Right atrium auricular region (tissue), 2 donors: ENCODE data around the gene PHACTR1. TPM values are rescaled to one million over a fixed set of nuclear protein-coding genes. Genes with fewer than 3 reads are reported as not detected.

Experiments
- DNase-seq: peaks from one replicate; pipeline ENCODE4 v3.0.0-alpha.2; 2019; ENCODE audit warnings: low spot score
- H3K27ac ChIP-seq, 2 donors: fragments of 200-600 bp; sonication (generic); 1 replicate in 1 of 2; 2 replicates in 1 of 2; pipeline ENCODE4 v1.5.1; 2016 to 2019
- H3K27me3 ChIP-seq, 2 donors: fragments of 200-600 bp; sonication (generic); one replicate each; pipeline versions ENCODE4 v1.5.1 to v1.6.0; 2017 to 2019
- H3K36me3 ChIP-seq: fragments of 200-600 bp; sonication (generic); one replicate; pipeline ENCODE4 v1.5.1; 2016
- H3K4me1 ChIP-seq, 2 donors: fragments of 200-600 bp; sonication (generic); one replicate each; pipeline versions ENCODE4 v1.5.1 to v1.6.0; 2017 to 2019
- H3K4me3 ChIP-seq, 2 donors: fragments of 200-600 bp; sonication (generic); 1 replicate in 1 of 2; 2 replicates in 1 of 2; pipeline ENCODE4 v1.5.1; 2017 to 2019; ENCODE audit warnings: mild to moderate bottlenecking in 1 of 2, moderate library complexity in 1 of 2
- H3K9me3 ChIP-seq, 2 donors: fragments of 200-600 bp; sonication (generic); one replicate each; pipeline ENCODE4 v1.5.1; 2019
- total RNA-seq, 2 donors: library from RNA; depleted of rRNA; stranded (reverse); fragments of >200 nt; gene quantifications; one replicate each; pipeline ENCODE4 v1.1.0, GENCODE V29; 2016
- TF ChIP-seq, protein P1 (sequence below), 2 donors: fragments of 200-600 bp; sonication (generic); IDR thresholded peaks; one replicate each; pipeline ENCODE4 v1.5.1; 2019; ENCODE audit warnings: antibody characterized with exemption in 2 of 2

The PHACTR1 gene
- total RNA-seq, 2 donors from 2014 or later = 19.1 to 46.0 TPM

GRCh38 chr6:13033145-13033544, 316.6 kb downstream of the PHACTR1 start:
- Histone ChIP-seq H3K27ac (no peak overlapping the region), H3K9me3 (no peaks in the 10 kb centered on the region), H3K27me3 (no peaks in the 10 kb centered on the region), H3K4me3 (no peak overlapping the region), H3K4me1 (peaks cover 0 to 9% of the 10 kb centered on the region in 2 donors), H3K36me3 (no peaks in the 10 kb centered on the region)
- TF ChIP-seq, protein P1, sequence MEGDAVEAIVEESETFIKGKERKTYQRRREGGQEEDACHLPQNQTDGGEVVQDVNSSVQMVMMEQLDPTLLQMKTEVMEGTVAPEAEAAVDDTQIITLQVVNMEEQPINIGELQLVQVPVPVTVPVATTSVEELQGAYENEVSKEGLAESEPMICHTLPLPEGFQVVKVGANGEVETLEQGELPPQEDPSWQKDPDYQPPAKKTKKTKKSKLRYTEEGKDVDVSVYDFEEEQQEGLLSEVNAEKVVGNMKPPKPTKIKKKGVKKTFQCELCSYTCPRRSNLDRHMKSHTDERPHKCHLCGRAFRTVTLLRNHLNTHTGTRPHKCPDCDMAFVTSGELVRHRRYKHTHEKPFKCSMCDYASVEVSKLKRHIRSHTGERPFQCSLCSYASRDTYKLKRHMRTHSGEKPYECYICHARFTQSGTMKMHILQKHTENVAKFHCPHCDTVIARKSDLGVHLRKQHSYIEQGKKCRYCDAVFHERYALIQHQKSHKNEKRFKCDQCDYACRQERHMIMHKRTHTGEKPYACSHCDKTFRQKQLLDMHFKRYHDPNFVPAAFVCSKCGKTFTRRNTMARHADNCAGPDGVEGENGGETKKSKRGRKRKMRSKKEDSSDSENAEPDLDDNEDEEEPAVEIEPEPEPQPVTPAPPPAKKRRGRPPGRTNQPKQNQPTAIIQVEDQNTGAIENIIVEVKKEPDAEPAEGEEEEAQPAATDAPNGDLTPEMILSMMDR (IDR thresholded peaks at IDR 0.05) = no peak
- no peak for DNase-seq

DNA sequence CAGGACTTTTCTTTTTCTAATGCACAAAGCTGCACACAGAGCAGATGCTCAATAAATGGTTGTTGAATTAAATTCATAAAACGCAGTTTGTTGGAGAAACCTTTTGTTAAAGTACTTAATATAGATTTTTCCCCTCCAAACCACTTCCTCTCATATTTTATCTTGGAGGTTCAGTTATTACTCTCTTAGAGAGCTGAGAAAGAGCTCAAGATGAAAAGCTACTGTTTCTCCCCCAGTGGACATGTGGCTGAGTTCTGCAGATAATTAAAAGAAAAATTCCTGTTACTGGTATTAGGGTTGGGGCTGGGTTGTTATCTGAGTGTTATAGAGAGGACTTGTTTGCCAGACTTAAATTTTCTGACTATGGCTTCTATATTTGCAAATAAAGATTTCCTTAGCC, 317.7 kb downstream of the PHACTR1 start:
- Histone ChIP-seq H3K4me3 (no peak overlapping the region), H3K4me1 (peaks cover 0 to 21% of the 10 kb centered on the region in 2 donors)
- DNase-seq = no peak

GRCh38 chr6:13035606-13036005, 319.0 kb downstream of the PHACTR1 start:
- TF ChIP-seq, protein P1 (IDR thresholded peaks at IDR 0.05) = no peak
- peaks cover 0 to 23% of the 10 kb centered on the region in 2 donors for H3K4me1 ChIP-seq
- H3K9me3 ChIP-seq = no peaks in the 10 kb centered on the region
- H3K4me3 ChIP-seq = no peak overlapping the region
- no peaks in the 10 kb centered on the region for H3K27me3 ChIP-seq
- H3K27ac ChIP-seq = no peak overlapping the region
- no peak for DNase-seq
- H3K36me3 ChIP-seq = no peaks in the 10 kb centered on the region

More for the DNA sequence above, 317.7 kb downstream of the PHACTR1 start:
- no peak overlapping the region for H3K27ac ChIP-seq
- H3K27me3 ChIP-seq = no peaks in the 10 kb centered on the region
- H3K9me3 ChIP-seq = no peaks in the 10 kb centered on the region
- no peaks in the 10 kb centered on the region for H3K36me3 ChIP-seq
- TF ChIP-seq, protein P1 (IDR thresholded peaks at IDR 0.05) = no peak

DNA sequence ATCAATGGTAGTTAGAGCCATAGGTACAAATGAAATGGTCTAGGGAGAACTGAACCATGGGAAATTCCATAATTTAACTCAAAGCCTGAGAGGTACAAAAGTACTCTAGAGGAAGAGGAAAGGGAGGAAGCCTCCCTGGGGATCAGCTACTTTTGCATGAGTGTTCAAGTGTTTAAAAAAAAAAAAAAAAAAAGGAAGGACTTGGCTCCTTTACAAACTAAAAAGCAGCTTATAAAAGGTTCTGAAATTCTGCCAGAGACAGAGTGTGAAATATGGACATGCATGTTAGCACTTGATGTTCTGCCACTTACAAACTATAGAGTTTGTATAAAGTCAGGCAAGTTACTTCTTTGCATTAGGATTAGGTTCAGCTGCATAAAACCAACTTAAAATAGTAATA, 321.7 kb downstream of the PHACTR1 start:
- H3K4me3 ChIP-seq = no peak overlapping the region
- H3K36me3 ChIP-seq = no peaks in the 10 kb centered on the region
- TF ChIP-seq, protein P1 (IDR thresholded peaks at IDR 0.05) = no peak
- peak overlapping the region in 1 of 2 donors; percentile 40 for H3K27ac ChIP-seq
- H3K4me1 ChIP-seq = peaks cover 0 to 23% of the 10 kb centered on the region in 2 donors
- H3K9me3 ChIP-seq = no peaks in the 10 kb centered on the region
- no peak for DNase-seq
- no peaks in the 10 kb centered on the region for H3K27me3 ChIP-seq

DNA sequence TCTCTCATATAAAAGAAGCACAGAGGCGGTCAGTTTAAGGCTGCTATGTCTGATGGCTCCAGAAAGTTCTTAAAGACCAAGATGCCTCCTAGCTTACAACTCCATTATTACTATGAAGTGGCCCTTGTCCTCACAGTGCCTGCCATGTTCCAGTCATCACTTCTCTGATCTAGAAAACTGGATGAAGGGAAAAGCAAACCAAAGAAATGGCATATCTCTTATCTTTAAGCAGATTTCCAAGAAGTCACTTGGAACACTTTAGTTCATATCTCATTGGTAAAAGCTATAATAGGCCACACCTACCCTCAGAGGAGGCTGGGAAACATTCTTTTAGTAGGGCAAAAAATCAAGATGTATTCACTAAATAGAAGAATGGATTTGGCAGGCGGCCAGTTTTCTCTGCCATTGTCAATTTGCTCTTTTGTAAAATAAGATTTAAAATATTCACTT, 322.2 kb downstream of the PHACTR1 start:
- H3K27me3 ChIP-seq = no peaks in the 10 kb centered on the region
- no peaks in the 10 kb centered on the region for H3K9me3 ChIP-seq
- TF ChIP-seq, protein P1 (IDR thresholded peaks at IDR 0.05) = no peak
- no peak overlapping the region for H3K4me3 ChIP-seq
- H3K4me1 ChIP-seq = peaks cover 0 to 23% of the 10 kb centered on the region in 2 donors
- H3K36me3 ChIP-seq = no peaks in the 10 kb centered on the region
- no peak for DNase-seq
- H3K27ac ChIP-seq = peak overlapping the region in 1 of 2 donors; percentile 40

DNA sequence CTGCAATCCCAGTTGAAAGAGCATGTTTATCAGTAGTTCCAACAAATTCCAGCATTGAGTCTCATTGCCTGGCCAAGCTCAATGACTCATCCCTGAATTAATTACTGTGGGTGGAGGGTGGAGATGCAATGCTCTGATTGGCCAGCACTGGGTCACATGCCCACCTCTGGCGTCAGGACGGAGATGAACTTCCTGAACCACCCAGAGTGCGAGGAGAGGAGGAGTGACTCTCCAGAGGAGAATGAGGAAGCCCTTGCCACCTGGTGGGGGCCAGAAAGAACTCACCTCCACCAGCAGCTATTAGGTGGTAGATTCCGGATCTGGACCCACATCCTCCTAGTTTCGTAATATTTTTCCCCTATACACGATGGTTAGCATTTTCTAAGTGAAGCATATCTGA, 327.8 kb downstream of the PHACTR1 start:
- Histone ChIP-seq H3K9me3 (no peaks in the 10 kb centered on the region), H3K4me3 (no peak overlapping the region), H3K27ac (no peak overlapping the region), H3K4me1 (peaks cover 0 to under 1% of the 10 kb centered on the region in 2 donors), H3K27me3 (no peaks in the 10 kb centered on the region), H3K36me3 (no peaks in the 10 kb centered on the region)
- no peak for DNase-seq
- TF ChIP-seq, protein P1 (IDR thresholded peaks at IDR 0.05) = no peak
